Left hindlimb (tissue), 1 donor: ENCODE data around the gene SLC17A7.
"Not testable (repeated sequence)": the region's sequence is repeated elsewhere in the genome, so short reads cannot be mapped to it uniquely, and the experiment has no call there.

Source experiments
- DNase-seq: peaks from one replicate; pipeline ENCODE4 v3.0.0-alpha.2; 2018

SLC17A7 gene

GRCh38 chr19:49469828-49470614, 28.7 kb upstream of the SLC17A7 start:
- DNase-seq, result peak; percentile 31

GRCh38 chr19:49468746-49469447, 27.6 kb upstream of the SLC17A7 start:
- peak; percentile 81 for DNase-seq

GRCh38 chr19:49468199-49468598, 26.9 kb upstream of the SLC17A7 start:
- DNase-seq, result peak; percentile 29

GRCh38 chr19:49465371-49465770, 24.0 kb upstream of the SLC17A7 start:
- DNase-seq, result no peak

- DNase-seq, result no peak
Observed at GRCh38 chr19:49463960-49464740, 22.8 kb upstream of the SLC17A7 start.

GRCh38 chr19:49462492-49462891, 21.2 kb upstream of the SLC17A7 start:
- DNase-seq, result no peak

- DNase-seq, result no peak
Observed at GRCh38 chr19:49461656-49462055, 20.3 kb upstream of the SLC17A7 start.

- not testable (repeated sequence) for DNase-seq
Observed at GRCh38 chr19:49461130-49461529, 19.8 kb upstream of the SLC17A7 start.

GRCh38 chr19:49459388-49459787, 18.1 kb upstream of the SLC17A7 start:
- DNase-seq, result no peak

- no peak for DNase-seq
Observed at GRCh38 chr19:49458567-49458903, 17.2 kb upstream of the SLC17A7 start.

- no peak for DNase-seq
Observed at GRCh38 chr19:49456326-49456725, 15.0 kb upstream of the SLC17A7 start.

- no peak for DNase-seq
Observed at GRCh38 chr19:49455773-49456172, 14.4 kb upstream of the SLC17A7 start.

- no peak for DNase-seq
Observed at GRCh38 chr19:49453757-49454240, 12.5 kb upstream of the SLC17A7 start.

GRCh38 chr19:49453013-49453756, 11.9 kb upstream of the SLC17A7 start, which contains the start of gene ALDH16A1:
TSS of gene ALDH16A1 (plus strand) at chr19:49453225. CDS start at chr19:49453332, 107 bp downstream.
- peak; percentile 99 for DNase-seq

- DNase-seq, result peak; percentile 97
Observed at GRCh38 chr19:49451430-49452181, 10.3 kb upstream of the SLC17A7 start, which contains the start of gene PIH1D1. TSS of gene PIH1D1 (minus strand) at chr19:49451814. CDS start at chr19:49451574, 240 bp downstream.

- no peak for DNase-seq
Observed at GRCh38 chr19:49450405-49450804, 9.1 kb upstream of the SLC17A7 start.

GRCh38 chr19:49448432-49448786, 7.1 kb upstream of the SLC17A7 start:
- no peak for DNase-seq

GRCh38 chr19:49447485-49448431, 6.4 kb upstream of the SLC17A7 start:
- no peak for DNase-seq

GRCh38 chr19:49445997-49446396, 4.7 kb upstream of the SLC17A7 start:
- no peak for DNase-seq

- not testable (repeated sequence) for DNase-seq
Observed at GRCh38 chr19:49444100-49444700, 2.9 kb upstream of the SLC17A7 start.
